NCI-H748 treated with DMSO at 0.1 percent for 48 hours (cell line): ENCODE data around the gene IL24.

Experiments
- DNase-seq: peaks from one replicate; lab custom pipeline; 2025; lab: John Stamatoyannopoulos, UW

IL24 gene

DNA sequence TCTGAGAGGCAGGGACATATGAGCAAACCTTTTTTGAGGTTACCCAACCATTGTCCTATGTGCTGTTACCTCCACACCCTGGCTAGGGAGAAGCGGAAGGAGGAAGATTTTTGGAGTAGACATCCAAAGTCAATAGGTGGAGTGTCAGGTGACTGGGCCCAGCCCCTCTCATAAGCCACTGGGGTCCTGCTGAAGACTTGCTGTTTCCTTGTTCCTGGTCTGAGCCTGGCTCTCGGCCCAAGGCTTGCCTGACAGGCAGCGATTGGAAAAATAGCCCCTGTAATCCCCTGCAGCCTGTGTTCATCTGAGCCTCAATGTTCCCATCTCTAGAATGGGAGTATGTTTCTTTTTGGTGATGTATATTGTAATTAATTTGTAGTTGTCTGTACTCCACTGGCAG lies 55.9 kb downstream of the IL24 start:
- DNase-seq = no peak

DNA sequence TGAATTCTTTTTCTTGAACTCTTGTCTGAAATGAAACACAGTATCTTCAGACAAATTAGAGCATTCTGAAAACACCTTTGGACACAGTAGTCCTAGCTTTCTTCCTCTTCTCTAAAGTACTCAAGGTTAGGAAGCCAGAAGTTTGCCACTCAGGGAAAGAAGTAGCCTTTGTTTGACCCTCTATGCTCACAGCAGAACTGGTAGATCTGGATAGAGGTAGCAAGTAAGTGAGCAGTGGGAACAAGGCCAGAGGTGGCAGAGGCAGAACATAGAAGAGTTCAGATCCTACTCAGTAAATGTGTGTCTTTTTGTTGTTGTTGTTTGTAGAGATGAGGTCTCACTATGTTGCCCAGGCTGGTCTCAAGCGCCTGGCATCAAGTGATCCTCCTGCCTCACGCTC lies 56.4 kb downstream of the IL24 start:
- DNase-seq = no peak
